GM13976 (cell line): ENCODE data around the gene RCSD1.
A peak's percentile ranks its signal among the peaks of the same experiment; 100 is the strongest.

Experiments
- DNase-seq: peaks from one replicate; pipeline ENCODE4 v3.0.0; 2012; ENCODE audit warnings: low spot score
- in situ Hi-C: fragments of 300-500 bp; cut with MboI; formaldehyde crosslinking; loops from one replicate; pipeline ENCODE4 v1.12.0; 2022; ENCODE audit warnings: low sequenced_read_pairs, mixed read lengths, inconsistent platforms; ENCODE audit not compliant: unreplicated experiment
- TF ChIP-seq, protein P1 (sequence below): IDR thresholded peaks from 2 replicates; pipeline ENCODE4 v1.5.1; 2012; ENCODE audit warnings: borderline replicate concordance, mild to moderate bottlenecking; ENCODE audit not compliant: insufficient read depth; ENCODE audit errors: extremely low read depth, missing control alignments, control extremely low read depth

The RCSD1 gene

DNA sequence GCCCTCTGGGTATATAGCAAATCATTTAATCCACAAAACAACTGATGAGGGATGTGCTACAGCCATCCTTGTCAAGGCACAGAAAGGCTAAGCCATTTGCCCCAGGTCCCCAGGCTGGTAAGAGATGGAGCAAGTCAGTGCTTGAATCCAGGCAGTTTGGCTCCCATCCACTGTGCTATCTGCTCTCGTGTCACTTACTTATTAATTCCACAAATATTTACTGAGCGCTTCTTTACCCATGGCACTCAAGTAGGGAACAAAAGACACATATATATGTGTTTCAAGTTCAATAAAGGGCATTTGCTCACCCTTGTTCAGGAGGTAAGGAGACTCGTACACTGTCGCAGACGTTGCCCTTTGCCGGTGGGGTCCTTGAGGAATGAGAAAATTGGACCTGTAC lies 53.2 kb downstream of the RCSD1 start:
- in situ Hi-C loops = no loop called here
- TF ChIP-seq, protein P1, sequence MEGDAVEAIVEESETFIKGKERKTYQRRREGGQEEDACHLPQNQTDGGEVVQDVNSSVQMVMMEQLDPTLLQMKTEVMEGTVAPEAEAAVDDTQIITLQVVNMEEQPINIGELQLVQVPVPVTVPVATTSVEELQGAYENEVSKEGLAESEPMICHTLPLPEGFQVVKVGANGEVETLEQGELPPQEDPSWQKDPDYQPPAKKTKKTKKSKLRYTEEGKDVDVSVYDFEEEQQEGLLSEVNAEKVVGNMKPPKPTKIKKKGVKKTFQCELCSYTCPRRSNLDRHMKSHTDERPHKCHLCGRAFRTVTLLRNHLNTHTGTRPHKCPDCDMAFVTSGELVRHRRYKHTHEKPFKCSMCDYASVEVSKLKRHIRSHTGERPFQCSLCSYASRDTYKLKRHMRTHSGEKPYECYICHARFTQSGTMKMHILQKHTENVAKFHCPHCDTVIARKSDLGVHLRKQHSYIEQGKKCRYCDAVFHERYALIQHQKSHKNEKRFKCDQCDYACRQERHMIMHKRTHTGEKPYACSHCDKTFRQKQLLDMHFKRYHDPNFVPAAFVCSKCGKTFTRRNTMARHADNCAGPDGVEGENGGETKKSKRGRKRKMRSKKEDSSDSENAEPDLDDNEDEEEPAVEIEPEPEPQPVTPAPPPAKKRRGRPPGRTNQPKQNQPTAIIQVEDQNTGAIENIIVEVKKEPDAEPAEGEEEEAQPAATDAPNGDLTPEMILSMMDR = no peak
- DNase-seq = no peak

DNA sequence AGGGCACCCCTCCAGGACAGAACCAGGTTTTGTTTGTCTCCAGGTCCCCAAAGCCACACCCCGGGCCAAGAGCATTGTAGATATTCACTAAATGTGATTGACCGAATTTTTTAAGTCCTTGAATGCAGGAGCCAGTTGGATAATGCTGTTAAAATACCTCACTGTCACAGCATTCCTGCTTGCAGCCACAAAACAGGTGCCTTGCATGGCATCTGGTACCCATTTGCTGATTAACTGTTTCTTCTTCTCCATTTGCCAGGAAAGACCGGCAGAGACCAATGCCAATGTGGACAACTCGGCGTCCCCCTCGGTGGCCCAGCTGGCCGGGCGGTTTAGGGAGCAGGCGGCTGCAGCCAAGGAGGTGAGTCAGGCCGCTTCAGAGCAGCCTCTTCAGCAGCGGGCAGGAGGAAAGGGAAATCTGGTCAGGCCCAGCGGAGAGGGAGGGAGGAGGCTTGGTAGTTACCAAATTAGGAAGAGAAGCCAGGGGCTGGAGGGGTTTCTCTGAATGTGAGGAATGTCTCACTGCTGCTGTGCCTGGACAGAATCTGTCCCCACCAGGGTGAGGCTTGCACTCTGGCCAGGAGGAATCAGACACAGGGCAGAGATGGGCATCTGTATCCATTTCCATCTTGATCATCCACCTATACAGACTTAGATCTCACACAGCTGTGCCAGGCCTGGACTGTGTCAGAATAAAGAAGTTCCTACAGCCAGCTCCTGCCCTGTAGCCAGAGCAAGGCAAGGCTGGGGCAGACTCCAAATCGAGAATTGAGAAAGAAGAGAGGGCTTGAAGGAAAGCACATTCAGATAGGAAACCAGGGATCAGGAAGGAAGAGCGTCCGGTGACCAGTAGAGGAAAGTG lies 53.8 kb downstream of the RCSD1 start:
- DNase-seq = no peak
- in situ Hi-C loops = no loop called here
- TF ChIP-seq, protein P1 = no peak

DNA sequence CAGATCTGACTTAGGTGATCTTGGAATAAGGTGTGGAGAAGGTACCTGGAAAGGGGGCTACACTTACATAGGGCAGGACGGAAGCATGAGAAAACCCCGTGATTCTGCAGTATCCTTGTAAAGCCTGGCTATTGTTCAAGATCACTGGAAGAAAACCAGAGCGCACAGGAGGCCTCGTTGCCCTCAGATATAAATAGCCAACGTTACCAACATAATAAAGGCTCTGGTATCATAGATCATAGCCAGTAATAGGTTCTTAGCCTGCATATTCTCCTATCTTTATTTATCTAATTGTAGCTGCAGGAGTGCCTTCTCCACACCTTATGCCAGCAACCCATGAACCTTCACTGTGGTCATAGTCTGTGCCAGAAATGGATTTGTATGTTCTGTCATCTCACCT lies 55.8 kb downstream of the RCSD1 start:
- in situ Hi-C loops = loop anchor here (5.0 kb wide), 1 partner anchor 79 kb away; no protein-coding TSS in a partner anchor
- no peak for DNase-seq
- TF ChIP-seq, protein P1 = no peak

DNA sequence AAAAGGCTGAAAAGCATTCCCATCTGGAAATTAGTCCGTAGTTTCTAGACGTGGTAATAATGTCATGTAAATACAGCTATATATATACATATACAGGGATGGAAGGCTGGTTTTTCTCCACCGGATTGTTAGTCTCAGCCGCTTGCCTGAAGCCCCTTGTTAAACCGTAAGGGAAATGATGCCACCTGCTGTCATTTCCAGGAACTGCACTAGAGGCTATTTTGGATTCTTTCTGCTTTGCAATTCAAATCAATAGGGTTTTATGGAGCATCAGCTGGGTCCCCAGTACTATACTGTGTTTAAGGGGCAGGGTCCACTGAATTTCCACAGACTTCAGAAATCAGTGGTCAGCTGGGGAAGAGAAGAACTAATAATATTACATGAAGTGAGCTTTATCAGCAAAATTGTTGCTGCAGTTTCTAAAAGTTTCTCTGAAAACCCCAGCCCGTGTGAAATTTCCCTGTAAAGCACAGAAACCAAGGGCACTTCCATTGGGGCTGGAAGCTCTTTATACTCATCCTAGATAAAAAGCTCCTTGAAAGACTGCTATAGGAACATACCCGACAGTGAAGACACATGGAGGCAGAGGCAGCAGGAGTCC lies 58.0 kb downstream of the RCSD1 start:
- DNase-seq = peak; percentile 80
- TF ChIP-seq, protein P1 = peak; percentile 69
- in situ Hi-C loops = loop anchor here (5.0 kb wide), 1 partner anchor 81 kb away; no protein-coding TSS in a partner anchor

DNA sequence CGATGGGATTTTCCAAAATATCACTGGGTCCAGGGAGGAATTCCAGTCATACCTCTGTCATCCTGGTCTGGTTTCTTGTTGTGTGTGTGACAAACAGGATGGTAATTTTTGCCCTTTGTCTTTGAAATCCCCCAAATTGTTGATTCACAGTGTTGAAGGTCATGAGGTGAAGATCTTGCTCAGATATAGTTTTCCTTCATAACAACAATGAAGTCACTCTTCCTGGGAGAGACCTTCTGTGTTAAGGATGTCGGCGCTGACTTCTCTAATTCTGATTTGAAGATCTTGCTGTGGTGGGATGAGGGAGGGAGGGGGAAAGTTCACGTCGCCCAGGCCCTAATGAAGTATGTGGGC lies 59.5 kb downstream of the RCSD1 start:
- in situ Hi-C loops = loop anchor here (5.0 kb wide), 1 partner anchor 82 kb away; no protein-coding TSS in a partner anchor
- no peak for DNase-seq

DNA sequence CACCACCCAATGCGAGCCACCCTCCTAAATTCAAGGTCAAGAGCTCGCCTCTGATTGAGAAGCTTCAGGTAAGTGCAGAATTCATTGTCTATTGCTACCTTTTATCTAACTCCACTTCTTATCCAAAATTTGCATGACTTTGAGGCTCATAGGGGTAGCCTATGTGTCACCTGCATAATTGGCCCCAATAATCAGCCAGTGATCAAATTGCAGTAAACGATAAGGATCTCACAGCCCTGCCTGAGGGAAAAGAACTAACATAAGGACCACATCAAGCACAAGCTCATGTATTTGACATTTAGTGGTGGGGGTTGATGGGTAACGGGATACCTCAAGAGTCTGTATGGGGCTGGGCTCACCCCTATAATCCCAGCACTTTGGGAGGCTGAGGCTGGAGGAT lies 60.0 kb downstream of the RCSD1 start:
- TF ChIP-seq, protein P1 = no peak
- no peak for DNase-seq
- in situ Hi-C loops = no loop called here

More for the DNA sequence above, 59.5 kb downstream of the RCSD1 start:
- TF ChIP-seq, protein P1 = no peak
